Subcutaneous adipose tissue (tissue), 4 donors: ENCODE data around the gene RRP9. TPM values are rescaled to one million over a fixed set of nuclear protein-coding genes. Genes with fewer than 3 reads are reported as not detected.

Experiments used
- total RNA-seq, 4 donors: library from RNA; depleted of rRNA; stranded (reverse); fragments of >200 nt; gene quantifications; one replicate each; pipeline ENCODE4 v1.1.0, GENCODE V29; 2016
- TF ChIP-seq, protein P1 (sequence below): fragments of 450-650 bp; IDR thresholded peaks from one replicate; pipeline ENCODE4 v1.5.1; 2016; ENCODE audit warnings: low read depth, mild to moderate bottlenecking, control low read depth, antibody characterized with exemption, moderate library complexity

RRP9 gene
- total RNA-seq, 4 donors from 2014 or later, result 8.1 to 18.1 (median 11.5) TPM

DNA sequence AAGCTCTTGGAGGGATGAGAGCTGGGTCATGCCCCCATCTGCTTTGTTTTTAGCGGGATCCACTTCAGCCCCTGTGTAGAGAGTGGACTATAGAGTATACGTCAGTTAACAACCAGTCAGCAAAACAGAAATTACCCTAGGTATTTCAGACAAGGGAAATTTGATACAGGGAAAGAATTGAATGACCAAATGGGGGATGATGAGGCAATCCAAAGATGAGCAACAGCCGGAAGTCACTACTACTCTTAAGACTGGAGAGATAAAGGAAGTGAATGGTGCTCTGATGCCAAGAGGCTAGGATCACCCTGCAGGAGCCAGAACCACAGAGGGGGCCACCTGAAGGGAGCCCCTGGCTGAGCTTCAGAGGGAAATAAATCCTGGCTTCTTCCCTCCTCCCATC lies 11.7 kb upstream of the RRP9 start:
- TF ChIP-seq, protein P1, sequence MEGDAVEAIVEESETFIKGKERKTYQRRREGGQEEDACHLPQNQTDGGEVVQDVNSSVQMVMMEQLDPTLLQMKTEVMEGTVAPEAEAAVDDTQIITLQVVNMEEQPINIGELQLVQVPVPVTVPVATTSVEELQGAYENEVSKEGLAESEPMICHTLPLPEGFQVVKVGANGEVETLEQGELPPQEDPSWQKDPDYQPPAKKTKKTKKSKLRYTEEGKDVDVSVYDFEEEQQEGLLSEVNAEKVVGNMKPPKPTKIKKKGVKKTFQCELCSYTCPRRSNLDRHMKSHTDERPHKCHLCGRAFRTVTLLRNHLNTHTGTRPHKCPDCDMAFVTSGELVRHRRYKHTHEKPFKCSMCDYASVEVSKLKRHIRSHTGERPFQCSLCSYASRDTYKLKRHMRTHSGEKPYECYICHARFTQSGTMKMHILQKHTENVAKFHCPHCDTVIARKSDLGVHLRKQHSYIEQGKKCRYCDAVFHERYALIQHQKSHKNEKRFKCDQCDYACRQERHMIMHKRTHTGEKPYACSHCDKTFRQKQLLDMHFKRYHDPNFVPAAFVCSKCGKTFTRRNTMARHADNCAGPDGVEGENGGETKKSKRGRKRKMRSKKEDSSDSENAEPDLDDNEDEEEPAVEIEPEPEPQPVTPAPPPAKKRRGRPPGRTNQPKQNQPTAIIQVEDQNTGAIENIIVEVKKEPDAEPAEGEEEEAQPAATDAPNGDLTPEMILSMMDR, result no peak

DNA sequence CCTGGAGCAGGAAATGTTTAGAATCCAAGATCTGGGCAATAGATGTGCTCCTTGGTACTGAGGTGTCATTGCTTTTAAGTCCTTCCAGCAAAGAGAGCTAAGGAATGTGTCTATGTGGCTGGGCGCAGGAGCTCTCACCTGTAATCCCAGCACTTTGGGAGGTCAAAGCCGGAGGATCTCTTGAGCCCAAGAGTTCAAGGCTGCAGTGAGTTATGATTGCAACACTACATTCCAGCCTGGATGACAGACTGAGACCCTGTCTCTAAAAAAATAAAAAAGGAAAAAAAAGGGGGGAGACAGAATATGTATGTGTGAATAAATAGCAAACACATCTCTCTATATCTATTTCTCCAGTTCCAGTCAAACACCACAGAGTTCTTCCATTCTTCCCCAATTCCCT lies 9.2 kb upstream of the RRP9 start:
- TF ChIP-seq, protein P1, result no peak

- TF ChIP-seq, protein P1, result no peak
Observed at GRCh38 chr3:51949121-51949520, 7.4 kb upstream of the RRP9 start.

- TF ChIP-seq, protein P1, result no peak
Observed at GRCh38 chr3:51948016-51948580, 6.4 kb upstream of the RRP9 start.

DNA sequence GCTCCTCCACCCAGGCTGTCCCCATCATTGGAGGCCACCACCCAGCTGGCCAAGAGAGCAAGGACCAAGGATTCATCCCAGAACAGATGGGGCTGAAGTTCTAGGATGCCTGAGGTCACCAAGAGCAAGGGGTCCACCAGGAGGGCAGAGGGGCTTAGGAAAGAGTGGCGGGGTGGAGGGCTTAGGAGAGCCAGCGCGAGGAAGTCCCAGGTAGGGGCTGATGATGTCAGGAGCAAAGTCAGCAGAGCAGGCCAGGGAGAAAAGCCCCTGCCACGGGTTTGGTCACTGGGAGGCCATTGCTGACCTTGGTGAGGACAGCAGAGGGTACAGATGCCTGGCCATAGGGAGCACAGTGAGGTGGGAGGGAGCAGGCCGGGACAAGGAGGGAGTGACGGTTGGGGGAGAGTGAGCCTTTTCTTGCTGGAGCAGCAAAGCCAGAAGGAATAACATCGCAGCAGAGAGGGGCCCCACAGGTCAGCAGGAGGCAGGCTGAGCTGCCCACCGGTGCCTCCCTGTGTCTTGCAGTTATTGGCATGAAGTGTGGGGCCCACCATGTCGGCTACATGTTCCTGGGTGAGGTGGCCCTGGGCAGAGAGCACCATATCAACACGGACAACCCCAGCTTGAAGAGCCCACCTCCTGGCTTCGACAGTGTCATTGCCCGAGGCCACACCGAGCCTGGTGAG lies 5.7 kb upstream of the RRP9 start:
- TF ChIP-seq, protein P1, result no peak

- TF ChIP-seq, protein P1, result no peak
Observed at GRCh38 chr3:51946796-51947195, 5.1 kb upstream of the RRP9 start.

DNA sequence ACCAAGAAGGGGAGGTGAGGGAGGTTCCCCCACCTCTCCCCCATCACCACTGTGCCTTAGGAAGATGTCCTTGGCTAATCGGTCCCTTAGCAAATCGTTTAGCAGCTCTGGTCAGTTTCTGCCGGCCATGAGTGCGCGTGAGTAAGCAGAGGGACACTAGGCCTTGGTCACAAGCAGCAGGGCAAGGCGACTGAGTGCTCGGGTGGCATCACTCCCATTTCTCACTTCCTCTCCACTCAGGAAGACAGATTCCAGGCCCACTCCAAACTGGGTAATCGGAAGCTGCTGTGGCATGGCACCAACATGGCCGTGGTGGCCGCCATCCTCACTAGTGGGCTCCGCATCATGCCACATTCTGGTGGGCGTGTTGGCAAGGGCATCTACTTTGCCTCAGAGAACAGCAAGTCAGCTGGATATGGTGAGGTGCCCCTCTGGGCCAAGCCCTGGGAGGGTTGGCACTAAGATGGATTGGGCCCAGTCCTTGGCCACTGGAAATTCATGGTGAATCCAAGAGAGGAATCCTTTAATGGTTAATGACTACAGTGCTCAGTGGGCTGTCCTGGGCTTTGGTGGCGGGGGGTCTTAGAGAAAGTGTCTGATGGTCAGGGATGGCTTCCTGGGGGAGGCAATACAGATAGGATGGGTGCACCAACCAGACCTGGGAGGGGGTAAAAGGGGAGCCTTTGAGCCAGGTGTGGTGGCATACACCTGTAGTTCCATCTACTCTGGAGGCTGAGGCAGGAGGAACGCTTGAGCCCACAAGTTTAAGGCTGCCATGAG lies 4.4 kb upstream of the RRP9 start:
- TF ChIP-seq, protein P1, result no peak
